Measurements from ENCODE around the gene WWC1.
"Not testable (repeated sequence)": the region's sequence is repeated elsewhere in the genome, so short reads cannot be mapped to it uniquely, and the experiment has no call there.

WWC1 gene

DNA sequence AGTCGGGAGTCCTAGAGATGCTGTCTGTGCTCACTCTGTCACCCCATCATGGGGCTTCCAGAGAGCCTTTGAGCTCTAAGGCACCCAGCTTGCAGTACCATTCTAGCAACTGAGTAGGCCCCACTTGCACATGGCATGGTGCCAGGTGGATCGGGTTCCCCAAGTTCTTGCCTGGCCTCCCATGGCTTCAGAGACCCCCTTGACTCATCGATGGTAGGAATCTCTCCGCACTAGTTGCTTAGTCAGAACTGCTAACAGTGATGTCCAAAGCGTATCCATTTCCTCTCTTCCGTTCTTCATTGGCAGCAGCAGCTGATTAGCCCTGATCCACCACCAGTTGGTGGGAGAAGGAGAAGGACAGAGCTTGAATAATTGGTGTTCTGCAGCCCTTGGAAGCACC lies 124.5 kb downstream of the WWC1 start:
- DNase-seq = no peak

DNA sequence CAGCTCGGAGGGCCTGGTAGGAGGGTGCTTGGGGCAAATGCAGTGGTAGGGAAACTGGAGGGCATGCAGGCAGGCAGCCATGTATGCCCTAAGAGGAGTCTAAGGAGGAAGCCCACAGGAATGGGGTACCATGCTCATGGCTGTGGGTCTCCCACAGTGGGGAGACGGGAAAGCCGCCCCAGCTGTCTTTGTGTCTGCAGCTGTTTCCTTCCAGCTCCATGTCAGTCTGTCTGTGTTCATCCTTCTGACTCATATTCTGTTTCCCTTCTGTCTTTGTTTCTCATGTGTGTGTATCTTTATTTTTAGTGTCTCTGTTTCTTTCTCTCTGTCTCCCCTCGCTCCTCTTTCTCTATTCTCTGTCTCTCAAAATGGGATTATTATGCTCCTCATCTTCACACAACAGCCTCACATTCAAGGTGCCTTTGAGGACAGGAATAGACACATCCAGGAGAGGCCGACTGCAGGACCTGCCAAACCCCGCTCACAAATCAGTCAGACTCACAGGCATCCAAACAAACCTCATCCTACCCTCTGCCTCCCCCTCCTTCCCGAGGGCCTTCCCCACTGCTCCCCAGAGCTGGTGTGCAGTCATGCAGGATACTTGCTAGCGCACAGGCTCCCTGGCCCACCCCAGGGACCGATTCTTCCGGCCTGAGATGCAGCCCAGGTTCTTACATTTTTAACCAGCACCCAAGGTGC lies 126.4 kb downstream of the WWC1 start:
- no peak for DNase-seq

DNA sequence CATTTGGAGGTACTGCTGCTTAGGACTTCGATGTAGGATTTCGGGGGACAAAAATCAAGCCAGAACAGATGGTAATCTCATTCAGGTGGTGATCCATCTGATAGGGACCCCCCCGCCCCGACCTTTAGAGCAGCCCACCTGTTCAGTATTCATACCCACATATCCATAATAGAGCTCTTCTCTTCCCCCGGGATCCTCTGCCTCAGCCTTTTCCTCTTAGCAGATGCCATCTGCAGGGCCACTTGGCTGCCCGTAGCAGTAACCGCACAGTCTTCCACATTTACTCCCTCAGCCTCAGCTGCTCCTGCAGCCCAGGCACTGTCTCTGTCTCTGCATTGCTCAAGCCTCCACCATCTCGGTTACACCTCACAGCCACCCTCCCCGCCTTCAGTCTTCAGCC lies 129.0 kb downstream of the WWC1 start:
- no peak for DNase-seq

DNA sequence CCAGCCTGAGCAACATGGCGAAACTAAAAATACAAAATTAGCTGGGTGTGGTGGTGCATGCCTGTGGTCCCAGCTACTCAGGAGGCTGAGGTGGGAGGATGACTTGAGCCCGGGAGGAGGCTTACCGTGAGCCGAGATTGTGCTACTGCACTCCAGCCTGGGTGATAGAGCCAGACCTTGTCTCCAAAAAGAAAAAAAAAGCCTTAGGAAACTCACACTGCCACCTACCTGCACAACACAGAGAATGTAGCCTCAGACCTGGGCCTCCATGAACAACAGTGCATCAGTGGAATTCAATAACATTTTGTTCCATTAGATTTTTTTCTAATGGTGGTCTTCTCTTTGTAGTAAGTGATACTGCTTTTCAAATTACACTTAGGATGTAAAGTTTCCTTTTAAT lies 131.0 kb downstream of the WWC1 start:
- no peak for DNase-seq

DNA sequence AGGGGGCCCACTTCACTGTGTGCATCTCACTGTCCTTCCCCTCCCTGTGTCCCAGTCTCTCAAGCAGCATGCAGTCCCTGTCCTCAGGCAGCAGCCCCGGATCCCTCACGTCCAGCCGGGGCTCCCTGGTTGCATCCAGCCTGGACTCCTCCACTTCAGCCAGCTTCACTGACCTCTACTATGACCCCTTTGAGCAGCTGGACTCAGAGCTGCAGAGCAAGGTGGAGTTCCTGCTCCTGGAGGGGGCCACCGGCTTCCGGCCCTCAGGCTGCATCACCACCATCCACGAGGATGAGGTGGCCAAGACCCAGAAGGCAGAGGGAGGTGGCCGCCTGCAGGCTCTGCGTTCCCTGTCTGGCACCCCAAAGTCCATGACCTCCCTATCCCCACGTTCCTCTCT lies 132.0 kb downstream of the WWC1 start:
- DNase-seq = no peak

DNA sequence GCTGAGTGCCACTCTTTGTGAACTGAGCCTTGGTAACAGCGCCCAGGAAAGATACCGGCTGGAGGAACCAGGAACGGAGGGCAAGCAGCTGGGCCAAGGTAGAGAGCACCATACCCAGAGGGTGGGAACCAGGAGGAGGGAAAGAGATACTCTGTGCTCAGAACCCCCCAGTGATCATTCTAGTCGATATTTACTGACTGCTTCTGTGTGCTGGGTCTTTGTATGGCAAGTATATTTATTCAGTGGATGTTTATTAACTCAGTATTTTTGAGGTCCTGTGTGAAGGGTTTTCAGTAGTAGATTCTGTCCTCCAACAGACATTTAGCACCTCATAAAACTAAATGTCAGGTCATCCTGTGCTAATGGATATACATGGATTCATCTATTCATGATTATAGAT lies 132.5 kb downstream of the WWC1 start:
- no peak for DNase-seq

DNA sequence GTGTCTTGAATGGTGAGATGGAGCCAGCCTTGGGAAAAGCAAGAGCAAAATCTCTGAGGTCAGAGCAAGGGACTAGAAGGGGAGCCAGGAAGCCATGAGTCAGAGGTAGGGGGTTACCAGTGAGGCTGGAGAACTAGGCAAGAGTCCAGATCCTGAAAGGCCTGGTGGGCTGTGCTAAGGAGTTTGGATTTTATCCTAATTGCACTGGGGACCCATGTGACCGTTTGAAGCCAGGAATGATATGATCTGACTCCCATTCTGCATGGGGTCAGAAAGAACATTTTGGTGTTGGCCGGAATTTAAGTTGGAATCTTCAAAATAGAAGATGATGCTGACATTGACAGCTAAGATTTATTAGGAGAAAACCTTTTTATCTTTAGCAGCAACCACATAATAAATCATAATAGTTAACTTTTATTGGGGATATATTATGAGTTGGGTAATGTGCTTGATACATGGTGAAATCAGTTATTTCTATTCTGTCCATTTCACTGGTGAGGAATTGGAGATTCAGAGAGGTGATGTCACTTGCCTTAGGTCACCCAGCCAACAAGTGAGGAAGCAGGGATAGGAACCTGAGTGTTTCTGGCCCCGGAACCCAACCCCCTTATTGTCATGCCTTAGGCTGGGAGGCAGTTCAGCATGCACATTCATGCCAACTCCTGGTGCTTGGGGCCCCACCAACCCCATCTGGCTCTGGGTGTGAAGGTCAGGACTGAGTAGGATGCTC lies 133.3 kb downstream of the WWC1 start:
- DNase-seq = no peak

DNA sequence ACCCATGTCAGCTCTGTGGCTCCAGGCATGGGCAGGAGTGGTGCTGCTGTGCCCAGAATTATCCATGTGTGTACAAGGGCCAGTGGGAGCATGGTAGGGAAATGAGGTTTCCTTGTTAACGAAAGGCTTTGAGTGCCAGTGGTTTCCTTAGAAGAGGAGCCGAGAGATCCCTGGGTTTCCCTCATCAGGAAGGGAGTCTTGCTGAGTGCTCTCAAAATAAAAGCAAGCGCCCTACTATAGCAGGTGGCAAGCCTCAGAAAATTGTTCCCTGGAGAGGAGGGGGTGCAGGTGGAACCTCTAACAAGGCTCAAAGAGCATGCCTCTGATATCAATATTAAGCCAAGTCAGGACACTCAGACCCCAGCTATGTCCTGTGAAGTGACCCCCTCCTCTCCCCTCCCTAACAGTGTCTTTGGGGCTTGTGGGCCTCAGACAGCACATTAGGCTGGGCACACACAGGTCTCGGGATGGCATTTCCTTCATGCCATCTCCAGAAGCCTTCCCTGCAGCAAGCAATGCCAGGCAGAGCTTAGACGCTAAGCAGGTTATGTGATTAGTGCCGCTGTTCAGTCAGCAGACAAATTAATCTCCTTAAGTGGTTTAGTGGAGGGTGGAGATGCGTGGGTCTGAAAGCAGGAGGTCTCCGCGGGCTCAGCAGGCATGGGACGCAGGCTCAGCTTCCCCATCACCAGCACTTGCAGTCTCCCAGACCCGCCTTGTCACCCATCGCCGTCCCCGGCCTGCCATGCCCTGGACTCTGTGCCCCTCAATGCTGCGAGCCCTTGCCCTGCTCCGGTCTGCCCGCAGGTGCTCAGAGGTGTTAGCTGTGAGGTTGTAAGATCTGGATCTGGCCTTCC lies 134.8 kb downstream of the WWC1 start:
- no peak for DNase-seq

DNA sequence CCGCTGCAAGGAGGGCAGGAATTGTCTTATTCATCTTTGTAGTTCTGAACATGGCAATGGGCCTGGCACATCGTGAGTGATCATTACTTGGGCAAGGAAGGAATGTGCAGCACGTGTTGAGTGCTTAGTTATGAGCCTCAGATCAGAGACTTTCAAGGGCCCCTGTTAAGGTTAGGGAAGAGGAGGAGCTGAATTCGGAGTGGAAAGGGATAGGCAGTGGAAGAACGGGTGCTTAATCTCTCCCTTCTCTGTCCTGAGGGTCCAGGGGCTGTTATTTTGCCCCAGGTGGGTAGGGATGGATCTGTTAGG lies 135.4 kb downstream of the WWC1 start:
- no peak for DNase-seq

DNA sequence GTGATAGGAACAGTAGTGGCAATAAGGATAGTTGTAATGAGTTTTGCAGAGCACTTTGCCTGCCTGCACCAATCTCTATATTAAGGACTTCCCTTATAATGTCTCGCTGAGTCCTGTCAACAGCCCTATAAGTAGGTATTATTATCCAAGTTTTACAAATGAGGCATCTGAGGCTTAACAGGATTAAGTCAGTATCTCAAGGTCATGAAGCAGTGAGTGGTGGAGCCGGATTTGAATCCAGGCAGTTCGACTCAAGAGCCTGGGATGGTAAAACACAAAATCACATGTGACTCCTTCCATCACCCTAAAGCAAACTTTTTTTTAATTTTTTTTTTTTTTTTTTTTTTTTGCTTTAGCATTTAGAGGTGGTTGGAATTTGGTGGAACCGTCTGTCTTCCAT lies 135.8 kb downstream of the WWC1 start:
- no peak for DNase-seq

DNA sequence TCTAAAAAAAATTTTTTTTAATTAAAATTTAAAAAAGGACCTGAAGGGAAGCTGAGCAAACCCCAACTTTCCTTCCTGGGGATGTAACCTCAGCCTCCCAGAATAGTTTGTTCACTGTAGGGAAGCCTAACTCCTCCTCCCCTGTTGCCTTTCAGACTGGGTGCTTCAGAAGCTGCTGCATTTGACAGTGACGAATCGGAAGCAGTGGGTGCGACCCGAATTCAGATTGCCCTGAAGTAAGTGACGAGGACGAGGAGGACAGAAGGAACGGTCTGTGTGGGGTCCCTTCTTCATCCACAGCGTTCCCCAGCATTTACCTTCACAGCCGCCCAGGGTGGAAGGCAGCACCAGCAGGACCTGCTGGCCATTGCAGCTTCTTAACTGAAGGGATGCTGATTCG lies 137.1 kb downstream of the WWC1 start:
- no peak for DNase-seq

DNA sequence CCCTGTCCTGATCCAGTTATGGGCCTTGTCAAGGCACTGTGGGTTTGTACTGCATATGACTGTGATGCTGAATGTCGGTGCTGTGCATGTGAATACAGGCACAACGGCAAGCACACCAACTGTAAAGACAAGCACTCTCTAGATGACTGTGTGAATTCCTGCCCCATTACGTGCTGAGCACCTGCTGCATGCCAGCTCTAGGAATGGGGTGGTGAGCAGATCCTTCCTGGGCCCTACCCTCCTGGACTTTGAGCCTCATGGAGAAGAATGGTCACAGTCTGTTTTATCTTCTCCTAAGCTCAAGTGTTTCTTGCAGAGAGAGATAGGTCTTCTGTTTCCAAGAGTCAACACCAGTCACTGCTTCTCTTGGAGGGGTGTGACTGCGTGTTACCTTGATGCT lies 138.9 kb downstream of the WWC1 start:
- no peak for DNase-seq

DNA sequence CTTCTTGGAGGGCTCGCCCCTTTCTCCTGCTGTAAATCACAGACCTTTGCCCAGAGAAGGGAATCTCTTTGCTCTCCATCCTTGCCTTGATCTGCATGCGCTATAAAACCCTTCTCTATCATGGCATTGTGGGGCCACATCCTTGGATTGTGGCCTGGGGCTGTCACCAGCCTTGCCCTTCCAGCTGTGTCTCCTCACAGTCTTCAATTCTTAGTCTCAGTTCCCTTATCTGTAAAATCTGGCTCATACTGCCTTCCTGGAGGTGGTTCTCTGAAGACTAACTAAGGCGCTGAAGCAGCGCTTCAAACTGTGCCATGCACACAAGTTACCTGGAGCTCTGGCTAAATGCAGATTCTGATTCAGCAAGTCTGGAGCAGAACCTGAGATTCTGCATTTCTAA lies 141.5 kb downstream of the WWC1 start:
- no peak for DNase-seq

DNA sequence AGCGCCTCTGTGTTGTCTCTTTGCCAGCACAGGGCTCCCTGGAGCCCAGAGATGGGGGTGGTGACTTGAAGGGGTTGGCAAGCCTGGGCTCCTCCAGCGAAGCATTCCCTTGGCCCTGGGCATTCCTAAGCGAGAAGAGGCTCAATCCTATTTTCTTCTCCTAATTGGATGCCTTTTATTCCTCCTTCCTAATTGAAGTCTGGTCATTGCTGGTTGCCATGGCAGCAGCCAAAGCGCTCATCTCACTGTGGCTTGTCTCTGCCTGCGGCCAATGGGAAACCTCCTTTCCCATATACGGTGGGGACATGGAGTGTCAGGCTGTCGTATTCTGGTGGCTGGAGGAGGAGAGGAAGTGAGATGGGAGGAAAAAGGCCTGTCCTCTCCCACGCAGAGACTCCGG lies 142.6 kb downstream of the WWC1 start:
- no peak for DNase-seq

DNA sequence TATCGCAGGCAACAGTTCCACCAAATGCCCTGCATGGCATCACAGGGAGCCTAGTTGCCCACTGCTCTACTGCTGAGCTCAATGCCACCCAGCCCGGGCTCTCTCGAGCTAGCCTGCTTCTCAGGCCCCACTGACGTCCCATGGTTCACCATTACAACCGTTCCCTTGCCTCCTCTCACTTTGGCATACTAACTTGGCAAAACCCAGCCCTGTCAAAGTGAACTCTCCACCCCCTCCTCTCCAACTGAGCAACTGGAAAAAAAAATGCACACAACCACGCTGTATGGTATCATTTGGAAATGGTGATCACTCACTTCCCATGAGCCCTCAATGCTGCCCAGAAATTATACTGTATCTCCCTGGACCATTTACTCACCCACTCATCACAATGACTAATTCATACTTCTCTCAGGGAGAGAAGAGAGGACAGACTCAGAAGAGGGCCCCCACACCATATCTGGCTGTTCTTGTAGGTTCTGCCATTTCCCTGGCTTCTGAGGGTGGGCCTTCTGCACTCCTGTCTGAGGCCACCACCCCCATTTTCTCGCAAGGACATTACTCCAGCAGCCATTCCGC lies 143.4 kb downstream of the WWC1 start:
- no peak for DNase-seq

DNA sequence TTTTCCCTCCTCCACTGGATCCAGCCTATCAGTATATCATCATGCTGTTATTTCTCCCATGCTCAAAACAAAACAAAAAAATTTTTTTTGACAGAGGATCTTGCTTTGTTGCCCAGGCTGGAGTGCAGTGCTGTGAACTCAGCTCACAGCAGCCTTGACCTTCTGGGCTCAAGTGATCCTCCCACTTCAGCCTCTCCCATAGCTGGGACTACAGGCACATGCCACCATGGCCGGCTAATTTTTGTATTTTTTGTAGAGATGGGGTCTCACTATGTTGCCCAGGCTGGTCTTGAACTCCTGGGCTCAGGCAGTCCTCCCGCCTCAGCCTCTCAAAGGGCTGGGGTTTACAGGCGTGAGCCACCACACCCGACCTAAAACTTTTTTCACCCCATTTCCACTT lies 143.9 kb downstream of the WWC1 start:
- DNase-seq = not testable (repeated sequence)

DNA sequence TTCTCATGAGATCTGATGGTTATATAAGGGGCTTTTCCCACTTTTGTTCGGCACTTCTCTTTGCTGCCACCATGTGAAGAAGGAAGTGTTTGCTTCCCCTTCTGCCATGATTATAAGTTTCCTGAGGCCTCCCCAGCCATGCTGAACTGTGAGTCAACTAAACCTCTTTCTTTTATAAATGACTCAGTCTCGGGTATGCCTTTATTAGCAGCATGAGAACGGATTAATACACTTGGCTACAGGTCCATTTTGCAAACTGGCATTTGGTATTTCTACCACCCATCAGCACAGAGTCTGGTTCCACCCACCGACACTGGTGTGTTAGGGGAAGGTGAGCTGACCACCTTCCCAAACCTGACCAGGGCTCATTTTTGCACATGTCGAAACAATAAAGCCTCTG lies 146.9 kb downstream of the WWC1 start:
- DNase-seq = no peak

DNA sequence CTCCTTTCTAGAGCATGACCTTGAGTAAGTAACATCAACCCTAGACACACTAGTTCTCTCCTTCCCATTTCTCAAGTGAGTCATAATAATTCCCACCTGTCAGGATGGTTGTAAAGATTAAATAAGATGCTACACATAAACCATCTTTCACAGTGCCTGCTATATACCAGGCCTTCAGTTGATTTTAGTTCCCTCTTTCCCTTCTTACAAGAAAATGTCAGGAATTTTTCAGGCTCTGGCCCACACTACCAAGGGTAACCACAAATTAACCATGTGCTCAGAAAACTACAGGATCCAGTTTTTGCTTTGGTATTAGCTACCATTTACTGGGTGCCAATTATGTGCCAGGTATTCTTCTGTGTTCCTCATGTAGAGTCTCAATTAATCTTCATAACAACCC lies 152.1 kb downstream of the WWC1 start:
- DNase-seq = no peak

DNA sequence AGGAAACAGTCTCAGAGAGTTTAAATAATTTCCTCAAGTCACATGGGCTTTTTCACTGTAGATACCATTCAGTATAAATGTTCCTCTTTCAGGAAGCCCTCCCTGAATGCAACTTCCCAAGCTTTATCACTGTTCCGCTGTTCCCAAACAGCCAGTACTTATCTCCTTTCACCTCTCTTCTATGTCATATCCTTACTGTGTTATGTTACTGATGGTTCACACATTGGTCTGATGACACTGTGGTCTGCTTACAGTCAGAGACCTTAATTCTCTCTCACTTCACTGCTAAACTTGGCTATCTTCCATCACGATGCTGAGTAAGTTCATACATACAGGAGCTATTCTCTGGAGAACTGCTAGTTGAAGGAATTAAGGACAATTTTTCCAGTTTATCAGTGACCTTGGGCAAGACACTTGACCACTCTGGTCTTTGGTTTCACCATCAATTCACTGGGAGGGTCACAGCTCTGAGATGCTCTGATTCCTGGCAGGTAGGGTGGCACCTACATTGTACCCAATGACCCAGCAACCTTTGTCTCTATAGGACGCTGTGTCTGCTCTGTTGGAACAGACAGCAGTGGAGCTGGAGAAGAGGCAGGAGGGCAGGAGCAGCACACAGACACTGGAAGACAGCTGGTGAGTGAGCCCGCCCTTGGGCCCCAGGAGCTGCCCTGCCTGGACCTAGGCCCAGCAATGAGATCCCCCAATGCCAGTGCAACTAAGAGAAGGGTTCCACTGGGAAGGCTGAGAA lies 152.7 kb downstream of the WWC1 start:
- no peak for DNase-seq

DNA sequence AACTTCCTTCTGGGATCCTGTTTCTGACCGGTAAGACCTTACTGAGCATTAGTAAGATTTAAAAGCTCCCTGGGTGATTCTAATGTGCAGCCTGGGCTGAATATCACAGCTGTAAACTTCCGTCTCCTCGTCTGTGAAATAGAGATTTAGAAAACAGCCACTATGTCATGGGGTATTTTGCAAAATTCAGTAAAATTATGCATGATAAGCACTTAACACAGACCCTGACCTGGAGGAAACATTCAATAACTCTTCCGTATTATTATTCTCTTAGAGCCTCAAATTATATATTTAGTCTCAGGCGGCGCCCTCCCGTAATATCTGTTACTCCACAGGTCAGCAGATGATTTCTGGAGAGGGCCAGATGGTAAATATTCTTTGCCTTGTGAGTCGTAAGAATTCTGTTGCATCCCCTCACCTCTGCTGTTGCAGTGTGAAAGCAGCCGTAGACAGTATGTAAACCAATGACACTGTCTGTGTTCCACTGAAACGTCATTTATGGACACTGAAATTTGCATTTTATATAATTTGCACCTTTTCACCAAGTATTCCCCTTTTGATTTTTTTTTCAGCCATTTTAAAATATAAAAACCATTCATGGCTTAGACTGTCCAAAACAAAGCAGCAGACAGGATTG lies 155.7 kb downstream of the WWC1 start:
- no peak for DNase-seq

DNA sequence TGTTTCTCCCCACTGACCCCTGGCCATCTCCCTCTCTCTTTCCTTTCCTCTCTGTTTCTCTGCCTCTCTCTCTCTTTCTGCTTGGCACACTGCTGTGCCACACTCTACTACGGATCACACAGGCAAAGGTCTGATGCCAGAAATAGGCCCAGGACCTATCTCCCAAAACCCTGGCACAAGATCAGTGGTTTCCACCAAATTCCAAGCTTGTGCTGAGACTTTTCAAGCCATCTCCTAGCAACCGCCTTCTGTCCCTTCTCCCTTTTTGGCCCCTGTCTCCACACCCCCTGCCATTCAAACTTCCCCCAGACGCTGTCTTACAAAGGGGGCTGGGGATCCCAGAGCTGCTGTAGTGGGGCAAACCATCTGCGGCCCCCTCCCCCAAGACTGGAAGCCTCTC lies 156.4 kb downstream of the WWC1 start:
- no peak for DNase-seq

DNA sequence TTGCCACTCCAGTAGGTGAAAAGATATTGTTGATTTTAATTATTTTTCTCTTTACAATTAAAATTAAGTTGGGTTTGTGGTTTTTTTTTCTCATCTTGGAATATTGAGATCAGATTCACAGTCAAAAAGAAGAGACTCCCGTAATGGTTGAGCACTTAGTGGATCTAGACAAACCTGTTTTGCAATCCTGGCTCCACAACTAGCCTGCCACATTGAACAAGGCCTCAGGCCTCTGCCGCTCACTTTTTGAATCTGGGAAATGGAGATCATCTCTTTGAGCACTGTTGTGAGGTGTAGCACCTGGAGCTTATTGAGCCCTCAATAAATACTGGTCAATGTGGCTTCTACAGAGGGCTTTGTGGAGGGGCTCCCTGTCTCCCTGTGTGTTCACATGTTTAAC lies 157.7 kb downstream of the WWC1 start:
- no peak for DNase-seq

DNA sequence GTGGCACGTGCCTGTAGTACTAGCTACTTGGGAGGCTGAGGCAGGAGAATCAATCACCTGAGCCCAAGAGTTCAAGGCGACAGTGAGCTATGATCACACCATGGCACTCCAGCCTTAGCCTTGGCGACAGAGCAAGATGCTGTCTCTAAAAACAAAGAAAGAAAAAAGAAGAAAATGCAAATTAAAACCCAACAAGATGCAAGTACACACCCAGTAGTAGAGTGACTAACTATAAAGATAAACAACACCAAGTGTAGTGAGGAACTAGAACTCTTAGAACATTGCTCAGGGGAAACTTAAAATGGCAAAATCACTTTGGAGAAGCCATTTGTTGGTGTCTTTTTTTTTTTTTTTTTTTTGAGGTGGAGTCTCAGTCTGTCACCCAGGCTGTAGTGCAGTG lies 160.1 kb downstream of the WWC1 start:
- DNase-seq = no peak

All from NCI-H526 treated with DMSO at 0.1 percent for 48 hours (cell line).